ENCODE data around the gene CDH13.

GRCh38 chr16:83044589-83044988, 417.8 kb downstream of the CDH13 start:
- TF ChIP-seq CTCF (IDR thresholded peaks at IDR 0.05) (no peak), POLR2A (IDR thresholded peaks at IDR 0.05) (no peak)

All from body of pancreas (tissue), 4 donors.